ENCODE results near the gene KLHL35.

DNA sequence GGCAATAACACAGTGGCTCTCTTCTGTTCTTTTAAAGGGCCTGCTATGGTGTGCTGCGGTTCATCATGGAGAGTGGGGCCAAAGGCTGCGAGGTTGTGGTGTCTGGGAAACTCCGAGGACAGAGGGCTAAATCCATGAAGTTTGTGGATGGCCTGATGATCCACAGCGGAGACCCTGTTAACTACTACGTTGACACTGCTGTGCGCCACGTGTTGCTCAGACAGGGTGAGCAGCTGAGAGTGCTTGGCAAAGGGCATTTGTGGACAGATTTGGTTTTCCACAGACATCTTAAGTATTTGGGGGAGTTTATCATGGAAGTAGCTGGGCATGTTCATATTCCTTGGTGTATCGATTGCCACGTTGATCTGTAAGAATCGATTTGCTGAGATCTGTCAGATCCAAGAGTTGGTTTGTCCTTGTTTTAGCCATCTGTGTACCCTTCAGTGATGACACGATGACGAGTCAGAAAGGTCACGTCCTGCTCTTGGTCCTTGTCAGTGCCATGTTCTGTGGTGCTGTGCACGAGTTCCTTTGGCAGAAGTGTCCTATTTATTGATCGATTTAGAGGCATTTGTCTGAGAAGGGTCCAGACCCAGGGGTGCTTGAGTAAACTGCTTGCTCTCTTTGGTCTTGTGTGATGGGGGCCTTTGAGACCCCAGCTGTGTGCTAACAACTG is 28.9 kb downstream of the KLHL35 start:
- TF ChIP-seq POLR2AphosphoS5 (IDR thresholded peaks at IDR 0.05) = no peak
- TF ChIP-seq, protein P1, sequence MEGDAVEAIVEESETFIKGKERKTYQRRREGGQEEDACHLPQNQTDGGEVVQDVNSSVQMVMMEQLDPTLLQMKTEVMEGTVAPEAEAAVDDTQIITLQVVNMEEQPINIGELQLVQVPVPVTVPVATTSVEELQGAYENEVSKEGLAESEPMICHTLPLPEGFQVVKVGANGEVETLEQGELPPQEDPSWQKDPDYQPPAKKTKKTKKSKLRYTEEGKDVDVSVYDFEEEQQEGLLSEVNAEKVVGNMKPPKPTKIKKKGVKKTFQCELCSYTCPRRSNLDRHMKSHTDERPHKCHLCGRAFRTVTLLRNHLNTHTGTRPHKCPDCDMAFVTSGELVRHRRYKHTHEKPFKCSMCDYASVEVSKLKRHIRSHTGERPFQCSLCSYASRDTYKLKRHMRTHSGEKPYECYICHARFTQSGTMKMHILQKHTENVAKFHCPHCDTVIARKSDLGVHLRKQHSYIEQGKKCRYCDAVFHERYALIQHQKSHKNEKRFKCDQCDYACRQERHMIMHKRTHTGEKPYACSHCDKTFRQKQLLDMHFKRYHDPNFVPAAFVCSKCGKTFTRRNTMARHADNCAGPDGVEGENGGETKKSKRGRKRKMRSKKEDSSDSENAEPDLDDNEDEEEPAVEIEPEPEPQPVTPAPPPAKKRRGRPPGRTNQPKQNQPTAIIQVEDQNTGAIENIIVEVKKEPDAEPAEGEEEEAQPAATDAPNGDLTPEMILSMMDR (IDR thresholded peaks at IDR 0.05) = no peak
